Measurements from ENCODE around the gene RFTN2.

DNA sequence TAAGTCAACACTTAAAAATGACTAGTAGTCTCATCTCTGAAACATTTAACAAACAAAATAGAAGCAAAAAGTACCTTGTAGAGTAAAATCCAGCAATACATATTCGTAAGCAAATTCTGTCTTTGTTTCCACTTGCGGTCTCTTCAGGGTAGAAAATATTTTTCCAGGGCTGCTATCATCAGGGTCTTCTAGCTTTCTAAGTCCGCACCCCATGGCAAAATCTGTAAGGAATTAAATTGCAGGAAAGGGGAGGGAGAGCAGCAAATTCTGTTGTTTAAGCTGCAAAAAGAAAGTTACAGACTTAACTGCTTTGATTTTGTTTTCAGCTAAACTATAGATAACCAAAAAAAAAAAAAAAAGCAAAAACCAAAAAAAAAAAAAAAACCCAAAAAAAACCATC, at the start of gene RFTN2:
- TF ChIP-seq, protein P1, sequence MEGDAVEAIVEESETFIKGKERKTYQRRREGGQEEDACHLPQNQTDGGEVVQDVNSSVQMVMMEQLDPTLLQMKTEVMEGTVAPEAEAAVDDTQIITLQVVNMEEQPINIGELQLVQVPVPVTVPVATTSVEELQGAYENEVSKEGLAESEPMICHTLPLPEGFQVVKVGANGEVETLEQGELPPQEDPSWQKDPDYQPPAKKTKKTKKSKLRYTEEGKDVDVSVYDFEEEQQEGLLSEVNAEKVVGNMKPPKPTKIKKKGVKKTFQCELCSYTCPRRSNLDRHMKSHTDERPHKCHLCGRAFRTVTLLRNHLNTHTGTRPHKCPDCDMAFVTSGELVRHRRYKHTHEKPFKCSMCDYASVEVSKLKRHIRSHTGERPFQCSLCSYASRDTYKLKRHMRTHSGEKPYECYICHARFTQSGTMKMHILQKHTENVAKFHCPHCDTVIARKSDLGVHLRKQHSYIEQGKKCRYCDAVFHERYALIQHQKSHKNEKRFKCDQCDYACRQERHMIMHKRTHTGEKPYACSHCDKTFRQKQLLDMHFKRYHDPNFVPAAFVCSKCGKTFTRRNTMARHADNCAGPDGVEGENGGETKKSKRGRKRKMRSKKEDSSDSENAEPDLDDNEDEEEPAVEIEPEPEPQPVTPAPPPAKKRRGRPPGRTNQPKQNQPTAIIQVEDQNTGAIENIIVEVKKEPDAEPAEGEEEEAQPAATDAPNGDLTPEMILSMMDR (conservative IDR thresholded peaks at IDR 0.05 in 1 of 2, IDR thresholded peaks at IDR 0.05 in 1 of 2; ENCODE audit: extremely low read depth in 1 of 2, insufficient read depth in 1 of 2, low read depth in 1 of 2, low read length in 2 of 2): no peak
- no peak for TF ChIP-seq EZH2 (IDR thresholded peaks at IDR 0.05; ENCODE audit: borderline replicate concordance, low read length)
